HEK293T (cell line): ENCODE measurements around the gene UBE2I.

Experiments
- CTCF ChIA-PET: fragments of 350-600 bp; formaldehyde crosslinking; extraction: SDS; loops from one replicate; lab custom pipeline; 2021; ENCODE audit warnings: antibody characterized with exemption, inconsistent platforms; lab: Yijun Ruan, JAX
- POLR2A ChIA-PET: fragments of 350-600 bp; formaldehyde crosslinking; extraction: SDS; loops from one replicate; lab custom pipeline; 2020; ENCODE audit warnings: antibody characterized with exemption, inconsistent platforms; lab: Yijun Ruan, JAX
- DNase-seq: peaks from one replicate; pipeline ENCODE4 v3.0.0; 2012; ENCODE audit warnings: mixed read lengths; ENCODE audit errors: extremely low spot score
- ARNT ChIP-seq: fragments of 450-650 bp; IDR thresholded peaks from 2 replicates; pipeline ENCODE4 v1.6.1; 2017; ENCODE audit warnings: mild to moderate bottlenecking
- BHLHE40 ChIP-seq: fragments of 450-650 bp; IDR thresholded peaks from 2 replicates; pipeline ENCODE4 v1.6.1; 2016; ENCODE audit warnings: mild to moderate bottlenecking, moderate library complexity, borderline replicate concordance
- CTBP1 ChIP-seq: fragments of 450-650 bp; IDR thresholded peaks from 2 replicates; pipeline ENCODE4 v1.6.1; 2016; ENCODE audit warnings: borderline replicate concordance
- ELF4 ChIP-seq: fragments of 450-650 bp; IDR thresholded peaks from 2 replicates; pipeline ENCODE4 v1.6.1; 2017; ENCODE audit warnings: antibody characterized with exemption
- FOXA1 ChIP-seq: fragments of 450-650 bp; IDR thresholded peaks from 2 replicates; pipeline ENCODE4 v1.6.1; 2016; ENCODE audit warnings: mild to moderate bottlenecking
- FOXK2 ChIP-seq: fragments of 450-650 bp; IDR thresholded peaks from 2 replicates; pipeline ENCODE4 v1.6.1; 2016; ENCODE audit warnings: mild to moderate bottlenecking
- FOXM1 ChIP-seq: fragments of 450-650 bp; IDR thresholded peaks from 2 replicates; pipeline ENCODE4 v1.6.1; 2017; ENCODE audit warnings: mild to moderate bottlenecking, borderline replicate concordance
- HDGF ChIP-seq: fragments of 450-650 bp; IDR thresholded peaks from 2 replicates; pipeline ENCODE4 v1.6.1; 2017; ENCODE audit warnings: antibody characterized with exemption, borderline replicate concordance
- L3MBTL2 ChIP-seq: fragments of 450-650 bp; conservative IDR thresholded peaks from 2 replicates; pipeline ENCODE4 v1.6.1; 2016; ENCODE audit warnings: mild to moderate bottlenecking
- LEF1 ChIP-seq: fragments of 450-650 bp; IDR thresholded peaks from 2 replicates; pipeline ENCODE4 v1.6.1; 2017; ENCODE audit warnings: mild to moderate bottlenecking, borderline replicate concordance
- NFRKB ChIP-seq: fragments of 450-650 bp; IDR thresholded peaks from 2 replicates; pipeline ENCODE4 v1.6.1; 2016; ENCODE audit warnings: mild to moderate bottlenecking, moderate library complexity
- PKNOX1 ChIP-seq: fragments of 450-650 bp; IDR thresholded peaks from 2 replicates; pipeline ENCODE4 v1.6.1; 2016
- SP1 ChIP-seq: fragments of 450-650 bp; IDR thresholded peaks from 2 replicates; pipeline ENCODE4 v1.6.1; 2017
- SUZ12 ChIP-seq: fragments of 450-650 bp; IDR thresholded peaks from 2 replicates; pipeline ENCODE4 v1.6.1; 2016; ENCODE audit warnings: mild to moderate bottlenecking
- TARDBP ChIP-seq: fragments of 450-650 bp; IDR thresholded peaks from 2 replicates; pipeline ENCODE4 v1.6.1; 2016
- ZNF384 ChIP-seq: fragments of 450-650 bp; IDR thresholded peaks from 2 replicates; pipeline ENCODE4 v1.6.1; 2016

Gene UBE2I

GRCh38 chr16:1364510-1364909 lies 55.1 kb downstream of the UBE2I start:
- no peak for TF ChIP-seq ZNF384
- TF ChIP-seq HDGF = no peak
- no peak for TF ChIP-seq BHLHE40
- TF ChIP-seq ELF4 = no peak
- TF ChIP-seq TARDBP = no peak
- no peak for TF ChIP-seq FOXA1
- no peak for TF ChIP-seq FOXM1
- TF ChIP-seq SP1 = no peak
- no peak for TF ChIP-seq LEF1
- no peak for TF ChIP-seq FOXK2
- no peak for TF ChIP-seq CTBP1
- no peak for TF ChIP-seq NFRKB
- TF ChIP-seq PKNOX1 = no peak
- no peak for TF ChIP-seq L3MBTL2
- ChIA-PET CTCF (interaction anchor here (0.7 to 1.6 kb wide), 2 partner anchors 17 to 70 kb away, joined by 3 read pairs; no protein-coding TSS in a partner anchor), POLR2A (interaction anchor here (1.0 kb wide), 1 partner anchor 341 kb away, joined by 3 read pairs; the partner anchor contains the start of gene MAPK8IP3)
- DNase-seq = no peak

- ChIA-PET CTCF (interaction anchor here (0.6 to 0.8 kb wide), 3 partner anchors 13 to 69 kb away, joined by 3 read pairs; no protein-coding TSS in a partner anchor), POLR2A (no interaction called here)
- DNase-seq = no peak
- TF ChIP-seq TARDBP = no peak
- no peak for TF ChIP-seq LEF1
- TF ChIP-seq FOXM1 = no peak
- TF ChIP-seq L3MBTL2 = no peak
These were observed 56.8 kb downstream of the UBE2I start for GRCh38 chr16:1366060-1366711.

- CTCF ChIA-PET = interaction anchor here (0.8 kb wide), 1 partner anchor 12 kb away, joined by 3 read pairs; no protein-coding TSS in a partner anchor
- POLR2A ChIA-PET = no interaction called here
- TF ChIP-seq CTBP1 = no peak
- no peak for TF ChIP-seq SP1
- no peak for TF ChIP-seq L3MBTL2
- TF ChIP-seq FOXK2 = no peak
- TF ChIP-seq NFRKB = no peak
- TF ChIP-seq FOXA1 = no peak
- TF ChIP-seq ARNT = no peak
- TF ChIP-seq ELF4 = no peak
- no peak for TF ChIP-seq BHLHE40
- TF ChIP-seq TARDBP = no peak
- TF ChIP-seq LEF1 = no peak
- TF ChIP-seq SUZ12 = no peak
- TF ChIP-seq PKNOX1 = no peak
- TF ChIP-seq HDGF = no peak
- TF ChIP-seq ZNF384 = no peak
- TF ChIP-seq FOXM1 = no peak
- DNase-seq = no peak
These were observed 57.4 kb downstream of the UBE2I start for GRCh38 chr16:1366712-1367299.

GRCh38 chr16:1367486-1368174 lies 58.2 kb downstream of the UBE2I start:
- CTCF ChIA-PET = interaction anchor here (1.2 kb wide), 1 partner anchor 11 kb away, joined by 3 read pairs; no protein-coding TSS in a partner anchor
- no peak for DNase-seq
- POLR2A ChIA-PET = no interaction called here

More at GRCh38 chr16:1367486-1368174, 58.2 kb downstream of the UBE2I start:
- TF ChIP-seq HDGF = no peak
- no peak for TF ChIP-seq SP1
- TF ChIP-seq SUZ12 = no peak
- TF ChIP-seq FOXM1 = no peak
- TF ChIP-seq L3MBTL2 = no peak
- no peak for TF ChIP-seq NFRKB
- TF ChIP-seq PKNOX1 = no peak
- TF ChIP-seq ARNT = no peak
- TF ChIP-seq FOXK2 = no peak
- no peak for TF ChIP-seq ELF4
- TF ChIP-seq FOXA1 = no peak
- TF ChIP-seq CTBP1 = no peak
- TF ChIP-seq TARDBP = no peak
- TF ChIP-seq ZNF384 = no peak
- no peak for TF ChIP-seq LEF1
- TF ChIP-seq BHLHE40 = no peak
